Right lobe of liver (tissue), 6 donors: ENCODE results near the gene JAZF1. TPM values are rescaled to one million over a fixed set of nuclear protein-coding genes. Genes with fewer than 3 reads are reported as not detected.

ENCODE experiments used
- ATAC-seq, 4 donors: fragments of 200-7000 bp; cut with Tn5 transposase; one replicate each; pipeline ENCODE4 v1.9.1; 2020; ENCODE audit warnings: mild to moderate bottlenecking in 4 of 4, moderate library complexity in 4 of 4
- DNase-seq, 3 donors: peaks; one replicate each; pipeline ENCODE4 v3.0.0-alpha.2; 2020
- H3K27ac ChIP-seq, 3 donors: fragments of 200-600 bp; one replicate each; pipeline ENCODE4 v1.8.0; 2022
- H3K27me3 ChIP-seq, 2 donors: fragments of 200-600 bp; one replicate each; pipeline ENCODE4 v1.8.0; 2022
- H3K36me3 ChIP-seq, 4 donors: fragments of 200-600 bp; sonication (generic) in 1 of 4; one replicate each; pipeline versions ENCODE4 v1.5.1 to v1.8.0; 2017 to 2022; ENCODE audit warnings: control low read depth in 1 of 4
- H3K4me1 ChIP-seq, 4 donors: fragments of 200-600 bp; sonication (generic) in 1 of 4; one replicate each; pipeline versions ENCODE4 v1.5.1 to v1.8.0; 2017 to 2022; ENCODE audit warnings: control low read depth in 1 of 4
- H3K4me3 ChIP-seq, 3 donors: fragments of 200-600 bp; one replicate each; pipeline ENCODE4 v1.8.0; 2022
- H3K9me3 ChIP-seq, 4 donors: fragments of 200-600 bp; sonication (generic) in 1 of 4; one replicate each; pipeline versions ENCODE4 v1.5.1 to v1.8.0; 2017 to 2022; ENCODE audit warnings: control low read depth in 1 of 4
- CTCF ChIP-seq, 4 donors: fragments of 200-600 bp in 3 of 4; fragments of 450-650 bp in 1 of 4; IDR thresholded peaks; one replicate each; pipeline versions ENCODE4 v1.5.1 to v1.8.0; 2016 to 2022; ENCODE audit warnings: antibody characterized with exemption in 4 of 4, mild to moderate bottlenecking in 2 of 4
- POLR2A ChIP-seq: fragments of 450-650 bp; IDR thresholded peaks from one replicate; pipeline ENCODE4 v1.6.1; 2017; ENCODE audit warnings: antibody characterized with exemption, mild to moderate bottlenecking
- WGBS: methylation state at CpG from one replicate; pipeline ENCODE4 v1.1.6; 2018; ENCODE audit warnings: low coverage, low lambda C conversion rate; ENCODE audit not compliant: insufficient coverage; ENCODE audit errors: missing lambda C conversion rate; 5-methylcytosine and 5-hydroxymethylcytosine counted together
- intact Hi-C, 2 donors: fragments of 100-400 bp; cut with DNase I; formaldehyde crosslinking; loops; one replicate each; pipeline versions ENCODE4 v1.11.2 to v1.14.1; 2022
- total RNA-seq, 6 experiments: library from RNA; depleted of rRNA in 2 of 6; stranded (reverse); fragments of >200 nt in 2 of 6; fragmentation: NEBNext Ultra II Directional in 3 of 6; extraction: Animal tissue kit (Norgen Biotek cat#: 25700) in 3 of 6; gene quantifications; one replicate each; pipeline versions ENCODE4 v1.1.0 to v1.2.4, GENCODE V29; 2016 to 2023
- donor health status: DM: no; HTN: yes; CAD: no.
- donor health status: DM: no; HTN: no; CAD: no.
- donor health status: DM: no; HTN: no; CAD: no.
- donor health status: DM: no; HTN: yes; CAD: no.
- donor health status: DM: no; HTN: yes; CAD: no.

The JAZF1 gene
- total RNA-seq, 6 experiments from 2014 or later, result 4.8 to 20.9 (median 6.9) TPM

GRCh38 chr7:27900006-27900405 lies 280.6 kb downstream of the JAZF1 start:
- Histone ChIP-seq H3K36me3 (no peaks in the 10 kb centered on the region), H3K27me3 (no peaks in the 10 kb centered on the region), H3K4me3 (no peak overlapping the region), H3K4me1 (peaks cover 0 to 28% (median 0%) of the 10 kb centered on the region in 4 donors), H3K9me3 (no peaks in the 10 kb centered on the region), H3K27ac (no peak overlapping the region)
- ATAC-seq (no peak), DNase-seq (no peak)
- TF ChIP-seq CTCF (IDR thresholded peaks at IDR 0.05), result no peak
- TF ChIP-seq POLR2A, result no peak
- intact Hi-C loops, result no loop called here
- WGBS, result 90% methylated on average over 6 of the region's 6 CpGs

- TF ChIP-seq CTCF (IDR thresholded peaks at IDR 0.05) (no peak), POLR2A (no peak)
- no peaks in the 10 kb centered on the region for H3K27me3 ChIP-seq
- no peaks in the 10 kb centered on the region for H3K9me3 ChIP-seq
- H3K4me3 ChIP-seq, result no peak overlapping the region
- 90% methylated on average over 2 of the region's 2 CpGs for WGBS
- ATAC-seq, result no peak
- peaks cover 0 to 28% (median 0%) of the 10 kb centered on the region in 4 donors for H3K4me1 ChIP-seq
- H3K27ac ChIP-seq, result no peak overlapping the region
- H3K36me3 ChIP-seq, result no peaks in the 10 kb centered on the region
- intact Hi-C loops, result no loop called here
- DNase-seq, result no peak
These were observed 281.0 kb downstream of the JAZF1 start for GRCh38 chr7:27899601-27900000.

- 40% methylated on average over 10 of the region's 10 CpGs for WGBS
- Histone ChIP-seq H3K9me3 (no peaks in the 10 kb centered on the region), H3K36me3 (no peaks in the 10 kb centered on the region), H3K4me3 (peak overlapping the region in 2 of 3 donors; percentile 7 to 33), H3K27ac (peak overlapping the region in 2 of 3 donors; percentile 82 to 91), H3K4me1 (peaks cover 0 to 28% (median 0%) of the 10 kb centered on the region in 4 donors), H3K27me3 (no peaks in the 10 kb centered on the region)
- ATAC-seq, result peak; percentile 90 to 95 (median 93)
- DNase-seq, result peak; percentile 32 to 84 (median 75)
- intact Hi-C loops, result no loop called here
- TF ChIP-seq CTCF (IDR thresholded peaks at IDR 0.05) (no peak), POLR2A (no peak)
These were observed 283.2 kb downstream of the JAZF1 start for GRCh38 chr7:27897441-27897847.

GRCh38 chr7:27897001-27897400 lies 283.6 kb downstream of the JAZF1 start:
- Histone ChIP-seq H3K27ac (peak overlapping the region in 2 of 3 donors; percentile 82 to 91), H3K9me3 (no peaks in the 10 kb centered on the region), H3K4me3 (peak overlapping the region in 2 of 3 donors; percentile 7 to 33), H3K4me1 (peaks cover 0 to 28% (median 0%) of the 10 kb centered on the region in 4 donors), H3K27me3 (no peaks in the 10 kb centered on the region), H3K36me3 (no peaks in the 10 kb centered on the region)
- TF ChIP-seq CTCF (IDR thresholded peaks at IDR 0.05), result no peak
- no peak for TF ChIP-seq POLR2A
- intact Hi-C loops, result no loop called here
- WGBS, result 55% methylated on average over 6 of the region's 6 CpGs
- ATAC-seq (peak; percentile 30 to 52 (median 39)), DNase-seq (no peak)

GRCh38 chr7:27895551-27895950 lies 285.0 kb downstream of the JAZF1 start:
- no peaks in the 10 kb centered on the region for H3K9me3 ChIP-seq
- DNase-seq (no peak), ATAC-seq (no peak)
- TF ChIP-seq CTCF (IDR thresholded peaks at IDR 0.05), result no peak
- H3K27ac ChIP-seq, result no peak overlapping the region
- intact Hi-C loops, result no loop called here
- peaks cover 0 to 22% (median 0%) of the 10 kb centered on the region in 4 donors for H3K4me1 ChIP-seq
- H3K36me3 ChIP-seq, result no peaks in the 10 kb centered on the region
- no peak overlapping the region for H3K4me3 ChIP-seq
- H3K27me3 ChIP-seq, result no peaks in the 10 kb centered on the region
